OCI-LY3 (cell line): ENCODE measurements around the gene ZMYND11.

Experiments
- EZH2phosphoT487 ChIP-seq: fragments of 200-600 bp; shearing (Covaris generic); IDR thresholded peaks from 2 replicates; pipeline ENCODE4 v1.6.1; 2018; ENCODE audit warnings: antibody characterized with exemption, mixed run types, low read depth
- TF ChIP-seq, protein P1 (sequence below): fragments of 200-600, 300-600 bp; sonication (generic); IDR thresholded peaks from 2 replicates; pipeline ENCODE4 v1.5.1; 2014; ENCODE audit warnings: antibody characterized with exemption, low read length, low read depth

DNA sequence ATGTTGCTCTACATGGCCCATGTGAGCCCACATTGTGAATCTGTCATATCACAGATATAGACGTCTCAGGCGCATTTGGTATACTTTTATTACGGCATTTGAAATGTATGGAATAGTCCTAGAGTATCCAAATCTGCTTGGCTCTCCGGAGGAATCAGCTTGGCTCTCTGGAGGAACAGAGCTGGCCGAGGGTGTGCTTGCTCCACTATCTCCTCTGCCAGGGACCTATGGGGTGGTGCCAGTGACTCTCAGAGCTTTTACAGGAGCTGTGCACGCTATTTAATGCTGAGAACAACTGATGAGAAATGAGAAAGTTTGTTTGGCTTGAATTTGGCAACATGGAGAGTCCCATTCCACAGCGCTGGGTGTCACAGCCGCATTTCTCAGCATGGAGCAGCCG is 144.0 kb downstream of the ZMYND11 start:
- TF ChIP-seq, protein P1, sequence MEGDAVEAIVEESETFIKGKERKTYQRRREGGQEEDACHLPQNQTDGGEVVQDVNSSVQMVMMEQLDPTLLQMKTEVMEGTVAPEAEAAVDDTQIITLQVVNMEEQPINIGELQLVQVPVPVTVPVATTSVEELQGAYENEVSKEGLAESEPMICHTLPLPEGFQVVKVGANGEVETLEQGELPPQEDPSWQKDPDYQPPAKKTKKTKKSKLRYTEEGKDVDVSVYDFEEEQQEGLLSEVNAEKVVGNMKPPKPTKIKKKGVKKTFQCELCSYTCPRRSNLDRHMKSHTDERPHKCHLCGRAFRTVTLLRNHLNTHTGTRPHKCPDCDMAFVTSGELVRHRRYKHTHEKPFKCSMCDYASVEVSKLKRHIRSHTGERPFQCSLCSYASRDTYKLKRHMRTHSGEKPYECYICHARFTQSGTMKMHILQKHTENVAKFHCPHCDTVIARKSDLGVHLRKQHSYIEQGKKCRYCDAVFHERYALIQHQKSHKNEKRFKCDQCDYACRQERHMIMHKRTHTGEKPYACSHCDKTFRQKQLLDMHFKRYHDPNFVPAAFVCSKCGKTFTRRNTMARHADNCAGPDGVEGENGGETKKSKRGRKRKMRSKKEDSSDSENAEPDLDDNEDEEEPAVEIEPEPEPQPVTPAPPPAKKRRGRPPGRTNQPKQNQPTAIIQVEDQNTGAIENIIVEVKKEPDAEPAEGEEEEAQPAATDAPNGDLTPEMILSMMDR, result no peak
- TF ChIP-seq EZH2phosphoT487, result no peak
